UCSD-AML1 (cell line): ENCODE measurements around the gene SNTG2.
"Not testable (repeated sequence)": the region's sequence is repeated elsewhere in the genome, so short reads cannot be mapped to it uniquely, and the experiment has no call there.

Experiments
- DNase-seq: peaks from one replicate; lab custom pipeline; 2025; ENCODE audit not compliant: unreplicated experiment; lab: John Stamatoyannopoulos, UW

The SNTG2 gene

GRCh38 chr2:1227274-1227900 is 276.7 kb downstream of the SNTG2 start:
- no peak for DNase-seq

GRCh38 chr2:1229596-1229995 is 278.9 kb downstream of the SNTG2 start:
- not testable (repeated sequence) for DNase-seq

DNA sequence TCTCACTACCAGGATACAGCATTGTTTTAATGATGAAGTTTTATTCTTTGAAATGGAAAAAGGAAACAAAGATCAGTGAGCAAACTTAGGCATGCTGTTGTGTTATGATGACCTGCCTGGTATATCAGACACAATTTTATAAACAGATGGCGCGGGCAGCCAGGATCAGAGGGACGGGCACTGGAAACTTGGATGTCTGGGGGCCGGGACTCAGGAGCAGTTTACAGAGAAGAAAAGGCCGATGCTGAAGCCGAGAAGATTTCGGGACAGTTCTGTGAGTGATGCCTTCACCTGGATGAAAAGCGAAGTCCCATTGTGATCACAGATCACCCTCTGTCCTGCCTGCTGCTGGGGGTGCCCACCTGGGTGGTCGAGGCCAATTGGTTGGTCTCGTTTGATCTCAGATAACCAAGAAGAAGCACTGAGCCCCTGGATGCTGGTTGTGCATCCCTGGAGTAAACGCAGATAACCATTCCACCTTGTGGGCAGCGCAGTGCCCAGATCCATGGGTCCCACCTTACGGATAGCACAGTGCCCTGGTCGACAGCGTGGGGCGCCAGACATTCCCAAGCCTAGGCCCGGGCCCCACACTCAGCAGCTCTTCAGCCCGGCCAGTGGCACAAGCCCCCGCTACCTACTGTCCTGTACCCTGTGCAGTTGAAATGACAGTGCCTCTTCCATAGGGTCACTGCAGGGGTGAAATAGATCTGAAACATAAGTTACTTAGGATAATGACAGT is 279.7 kb downstream of the SNTG2 start:
- no peak for DNase-seq

DNA sequence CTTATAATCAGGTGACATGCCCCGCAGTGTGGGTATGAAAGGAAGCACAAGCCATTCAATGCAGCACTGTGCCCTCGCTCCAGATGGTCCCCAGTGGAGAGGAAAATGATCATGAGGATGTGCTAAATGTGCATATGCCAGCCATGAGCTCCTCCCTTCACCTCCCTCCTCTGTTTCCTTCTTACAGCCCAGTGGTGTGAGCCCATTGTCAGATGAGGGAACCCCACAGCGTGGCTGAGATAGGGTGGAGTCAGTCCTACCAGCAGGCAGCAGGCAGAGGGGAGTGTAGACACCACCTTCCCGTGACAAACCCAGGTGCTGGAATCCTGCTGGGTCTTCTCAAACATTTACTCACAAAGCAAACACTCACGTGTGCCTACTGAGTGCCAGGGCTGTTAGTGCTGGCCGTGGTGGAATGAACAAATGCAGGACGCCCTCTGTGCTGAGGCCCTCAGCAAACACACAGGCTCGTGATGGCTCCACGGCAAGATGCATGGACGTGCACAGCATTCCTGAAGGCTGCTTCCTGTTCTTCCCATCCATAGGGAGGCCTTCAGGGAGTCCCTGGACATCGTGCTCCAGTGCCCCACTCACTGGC is 280.9 kb downstream of the SNTG2 start:
- no peak for DNase-seq

DNA sequence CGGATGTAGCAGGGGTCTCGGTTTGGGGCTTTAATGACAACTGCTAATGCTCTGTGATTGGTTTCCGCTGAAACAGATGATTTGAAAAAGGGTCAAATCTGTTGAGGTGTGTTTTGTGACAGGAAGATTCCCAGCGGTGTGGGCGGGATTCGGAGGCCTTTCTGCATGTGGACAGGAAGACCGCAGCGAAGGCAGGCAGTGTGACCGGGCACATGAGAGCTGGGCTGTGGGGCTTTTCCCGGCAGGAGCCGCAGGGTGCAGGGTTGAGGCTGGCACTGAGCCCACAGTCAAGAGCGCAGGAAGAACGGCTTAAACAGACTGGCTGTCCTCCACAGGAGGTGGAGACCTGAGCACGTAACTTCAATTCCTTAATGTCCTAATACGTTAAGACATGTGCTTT is 282.6 kb downstream of the SNTG2 start:
- no peak for DNase-seq

DNA sequence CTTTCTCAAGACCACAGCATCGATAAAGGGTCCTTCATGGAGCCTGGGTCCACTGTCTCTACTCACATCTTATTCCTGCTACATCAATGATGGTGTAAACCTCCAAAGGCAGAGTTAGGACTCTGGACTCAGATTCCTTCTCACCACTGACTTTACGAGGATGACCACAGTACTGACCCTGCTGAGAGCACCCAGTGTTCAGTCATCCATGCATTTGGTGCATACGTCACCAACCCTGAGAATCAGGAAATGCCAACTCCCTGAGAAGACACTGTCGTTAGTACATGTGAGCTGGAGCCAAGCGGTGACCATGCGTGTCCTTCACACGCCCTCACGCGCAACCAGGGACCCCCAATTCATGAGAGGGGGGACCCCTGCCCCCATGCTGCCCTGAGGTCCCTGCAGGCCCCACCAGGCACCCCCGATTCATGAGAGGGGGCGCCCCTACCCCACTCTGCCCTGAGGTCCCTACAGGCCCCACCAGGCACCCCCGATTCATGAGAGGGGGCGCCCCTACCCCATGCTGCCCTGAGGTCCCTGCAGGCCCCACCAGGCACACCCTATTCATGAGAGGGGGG is 284.2 kb downstream of the SNTG2 start:
- no peak for DNase-seq

GRCh38 chr2:1235806-1236205 is 285.2 kb downstream of the SNTG2 start:
- no peak for DNase-seq

- no peak for DNase-seq
Observed at GRCh38 chr2:1236606-1237005, 286.0 kb downstream of the SNTG2 start.

DNA sequence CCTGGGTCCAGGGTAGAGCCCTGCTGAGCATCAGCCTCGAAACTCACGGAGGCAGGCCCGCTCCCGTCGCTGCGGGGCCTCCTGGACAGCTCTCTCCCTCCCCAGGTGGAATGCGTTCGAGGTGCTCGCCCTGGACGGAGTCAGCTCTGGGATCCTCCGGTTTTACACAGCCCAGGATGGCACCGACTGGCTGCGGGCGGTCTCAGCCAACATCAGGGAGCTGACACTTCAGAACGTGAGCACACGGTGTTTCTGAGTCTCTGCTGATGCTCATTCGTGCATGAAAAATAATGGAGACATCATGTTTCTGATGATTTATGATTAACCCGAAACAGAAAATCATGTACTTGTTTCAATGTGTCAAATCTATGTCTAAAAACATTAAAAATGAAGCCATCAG is 287.1 kb downstream of the SNTG2 start:
- DNase-seq: no peak

DNA sequence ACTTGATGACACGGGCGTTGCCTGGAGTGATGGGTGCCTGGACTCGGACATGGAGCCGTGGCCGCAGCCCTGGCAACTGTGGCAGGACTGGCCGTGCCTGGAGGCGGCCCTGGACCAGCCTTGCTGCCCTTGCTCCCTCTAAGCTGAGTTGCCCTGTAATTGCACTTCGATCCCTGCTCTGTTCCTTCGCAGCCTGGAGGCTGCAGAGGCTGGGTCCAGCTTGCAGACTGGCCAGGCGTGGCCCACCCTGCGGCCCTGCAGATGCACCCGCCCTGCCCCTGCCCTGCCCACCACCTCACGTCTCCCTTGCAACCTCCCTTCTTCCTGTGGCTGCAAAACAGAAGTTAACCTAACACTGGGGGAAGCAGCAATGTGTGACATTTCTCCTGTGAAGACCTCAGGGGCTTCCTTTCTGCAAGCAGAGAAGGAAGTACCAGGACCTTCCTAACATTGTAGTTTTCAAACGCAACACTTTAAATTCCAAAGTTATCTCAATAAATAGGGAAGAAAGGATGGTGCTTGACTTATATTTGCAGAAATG is 288.0 kb downstream of the SNTG2 start:
- DNase-seq: no peak

DNA sequence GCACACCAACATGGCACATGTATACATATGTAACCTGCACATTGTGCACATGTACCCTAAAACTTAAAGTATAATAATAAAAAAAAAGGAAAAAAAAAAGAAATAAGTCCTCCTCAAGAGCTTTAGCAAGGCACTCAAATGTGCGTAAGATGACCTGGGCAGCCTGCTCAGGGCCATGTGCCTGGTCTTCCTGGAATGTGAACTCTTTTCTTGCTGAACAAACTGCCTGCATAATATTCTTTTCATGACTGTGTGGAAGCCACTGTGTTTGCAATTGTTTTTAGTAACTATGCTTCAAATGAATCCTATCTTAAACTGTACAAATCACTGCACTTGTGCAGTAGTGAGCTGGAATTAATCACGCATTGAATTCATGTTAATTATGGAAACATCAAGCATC is 294.5 kb downstream of the SNTG2 start:
- DNase-seq: no peak

DNA sequence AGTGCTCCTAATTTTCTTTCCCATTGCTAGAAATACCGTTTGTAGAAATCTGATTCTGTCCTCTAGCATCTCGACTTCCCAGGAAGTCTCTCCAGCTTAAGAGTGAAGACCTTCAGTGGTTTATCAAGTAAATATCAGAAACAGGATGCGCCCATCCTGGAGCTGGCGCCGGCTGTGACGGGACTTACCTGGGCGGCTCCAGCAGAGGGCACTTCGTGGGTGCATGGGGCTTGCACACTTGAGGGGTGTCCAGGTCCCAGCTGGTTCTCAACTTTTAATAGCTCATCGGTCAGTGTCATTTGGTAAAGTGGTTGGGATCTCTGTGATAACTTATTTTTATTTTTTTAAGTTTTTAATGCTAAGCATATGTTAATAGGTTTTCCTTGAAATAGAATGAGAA is 295.6 kb downstream of the SNTG2 start:
- DNase-seq: no peak

GRCh38 chr2:1246991-1247390 is 296.3 kb downstream of the SNTG2 start:
- no peak for DNase-seq

- DNase-seq: no peak
Observed at GRCh38 chr2:1248187-1248586, 297.5 kb downstream of the SNTG2 start.

- no peak for DNase-seq
Observed at GRCh38 chr2:1249897-1250687, 299.4 kb downstream of the SNTG2 start.

GRCh38 chr2:1251520-1251919 is 300.9 kb downstream of the SNTG2 start:
- no peak for DNase-seq

DNA sequence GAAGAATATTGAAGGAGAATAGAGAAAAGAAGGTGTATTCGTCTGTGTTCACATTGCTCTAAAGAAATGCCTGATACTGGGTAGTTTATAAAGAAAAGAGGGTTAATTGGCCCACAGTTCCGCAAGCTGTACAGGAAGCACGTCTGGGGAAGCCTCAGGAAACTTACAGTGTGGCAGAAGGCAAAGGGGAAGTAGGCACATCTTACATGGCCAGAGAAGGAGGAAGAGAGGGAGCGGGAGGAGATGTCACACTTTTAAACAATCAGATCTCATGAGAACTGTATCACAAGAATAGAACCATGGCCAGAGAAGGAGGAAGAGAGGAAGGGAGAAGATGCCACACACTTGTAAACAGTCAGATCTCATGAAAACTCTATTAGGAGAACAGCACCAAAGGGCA is 303.0 kb downstream of the SNTG2 start:
- no peak for DNase-seq

DNA sequence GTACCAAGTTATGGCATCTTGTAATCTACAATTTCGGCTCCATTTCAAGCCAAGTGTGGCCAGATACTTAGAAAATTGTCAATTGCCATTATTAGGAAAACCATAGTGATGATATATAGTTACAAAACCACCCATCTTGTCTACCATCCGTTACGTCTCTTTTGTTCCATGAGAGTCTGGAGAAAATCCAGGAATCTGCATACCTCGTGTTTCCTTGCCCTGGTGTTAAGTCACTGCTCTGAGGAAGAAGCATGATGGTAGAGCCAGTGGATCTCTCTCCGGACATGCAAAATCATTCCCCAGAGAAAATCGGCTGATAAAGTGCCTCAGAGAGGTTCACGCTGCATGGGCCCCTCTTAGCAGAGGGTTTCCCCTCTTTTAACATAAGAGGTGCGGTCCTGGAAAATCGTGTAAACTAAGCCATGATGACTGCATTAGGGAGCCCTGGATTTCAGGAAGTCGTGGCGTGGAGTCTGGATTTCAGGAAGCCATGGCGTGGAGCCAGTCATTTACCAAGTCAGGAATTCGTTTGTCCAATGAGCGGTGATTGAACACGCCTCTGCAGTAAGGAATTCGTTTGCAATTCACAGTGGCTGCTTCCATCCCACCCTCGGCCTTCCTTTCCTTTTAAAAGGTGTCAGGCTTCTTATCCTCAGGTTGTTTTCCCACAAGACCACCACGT is 304.2 kb downstream of the SNTG2 start:
- no peak for DNase-seq

- DNase-seq: no peak
Observed at GRCh38 chr2:1256632-1257324, 306.1 kb downstream of the SNTG2 start.

- DNase-seq: no peak
Observed at GRCh38 chr2:1257334-1257733, 306.7 kb downstream of the SNTG2 start.
